Hematopoietic multipotent progenitor cell treated with erythropoietin and hydrocortisone succinate and interleukin-3 and kit ligand, for 17 days (in vitro differentiated cells): ENCODE data around the gene SEPTIN2.
"Not testable (repeated sequence)": the region's sequence is repeated elsewhere in the genome, so short reads cannot be mapped to it uniquely, and the experiment has no call there.

Source experiments
- DNase-seq: peaks from one replicate; pipeline ENCODE4 v3.0.0-alpha.2; 2015; ENCODE audit warnings: low spot score

SEPTIN2 gene

DNA sequence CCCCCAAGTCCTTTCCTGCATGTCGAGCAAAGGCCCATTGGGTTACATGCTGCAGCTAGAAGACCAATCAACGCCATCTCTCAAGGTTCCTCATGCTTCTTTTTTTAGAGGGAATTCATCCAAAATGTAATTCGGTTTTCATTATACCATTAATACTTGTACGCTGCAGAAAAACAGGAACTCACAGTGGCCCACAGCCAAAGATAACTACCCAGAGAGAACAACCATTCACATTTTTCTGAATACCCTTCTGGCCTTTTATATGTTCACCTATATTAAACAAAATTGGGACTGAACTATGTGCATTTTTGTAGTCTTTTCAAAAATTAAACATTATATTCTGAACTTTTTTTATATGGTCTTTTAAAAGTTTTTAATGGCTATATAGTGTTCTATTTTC is 66.1 kb downstream of the SEPTIN2 start:
- no peak for DNase-seq

DNA sequence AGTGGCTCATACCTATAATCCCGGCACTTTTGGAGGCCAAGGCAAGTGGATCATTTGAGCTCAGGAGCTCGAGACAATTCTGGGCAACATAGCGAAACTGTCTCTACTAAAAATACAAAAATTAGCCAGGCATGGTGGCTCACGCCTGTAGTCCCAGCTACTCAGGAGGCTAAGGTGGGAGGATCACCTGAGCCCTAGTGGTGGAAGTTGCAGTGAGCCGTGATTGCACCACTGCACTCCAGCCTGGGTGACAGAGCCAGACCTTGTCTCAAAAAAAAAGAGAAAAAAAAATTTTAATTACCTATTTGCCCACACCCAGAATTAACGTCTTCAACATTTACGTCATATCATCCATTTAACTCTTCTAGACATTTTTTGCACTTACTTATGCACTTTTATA is 69.7 kb downstream of the SEPTIN2 start:
- not testable (repeated sequence) for DNase-seq

DNA sequence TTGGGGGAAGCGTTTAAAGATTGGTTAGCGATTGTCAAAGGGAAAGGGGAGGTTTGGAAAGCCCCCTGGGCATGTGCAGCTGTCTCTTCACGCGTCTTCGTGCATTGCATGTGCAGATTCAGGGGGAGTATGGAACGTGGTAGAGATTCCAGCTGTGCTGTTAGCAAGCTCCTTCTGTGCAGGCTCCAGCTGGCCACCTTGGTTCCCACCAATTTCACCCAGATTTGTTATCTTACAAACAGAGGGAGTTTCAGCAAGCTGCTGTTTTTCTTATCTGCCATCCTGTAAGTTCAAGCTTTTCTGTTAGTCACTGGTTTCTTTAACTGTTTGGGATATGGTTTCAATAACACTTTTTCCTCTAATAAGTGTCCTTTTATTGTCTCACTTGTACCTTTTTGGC is 70.8 kb downstream of the SEPTIN2 start:
- DNase-seq = no peak

DNA sequence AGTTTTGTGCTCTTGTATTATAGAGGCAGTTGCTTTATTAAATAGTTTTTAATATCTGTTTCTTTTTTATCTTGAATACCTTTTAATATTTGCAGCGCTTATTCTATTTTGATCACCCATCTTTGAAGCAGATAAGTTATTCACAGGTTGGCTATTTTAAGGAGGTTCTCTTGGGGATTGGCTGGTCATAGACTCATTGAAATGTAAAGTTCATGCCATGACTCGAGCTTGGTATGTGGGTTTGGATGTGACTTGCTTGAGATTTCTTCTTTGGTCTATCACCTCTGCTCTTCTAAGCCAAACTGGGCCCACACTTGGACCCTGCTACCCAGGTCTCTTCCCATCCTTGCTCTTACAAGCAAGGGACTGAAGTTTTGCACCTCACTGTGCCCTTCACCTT is 74.0 kb downstream of the SEPTIN2 start:
- no peak for DNase-seq

DNA sequence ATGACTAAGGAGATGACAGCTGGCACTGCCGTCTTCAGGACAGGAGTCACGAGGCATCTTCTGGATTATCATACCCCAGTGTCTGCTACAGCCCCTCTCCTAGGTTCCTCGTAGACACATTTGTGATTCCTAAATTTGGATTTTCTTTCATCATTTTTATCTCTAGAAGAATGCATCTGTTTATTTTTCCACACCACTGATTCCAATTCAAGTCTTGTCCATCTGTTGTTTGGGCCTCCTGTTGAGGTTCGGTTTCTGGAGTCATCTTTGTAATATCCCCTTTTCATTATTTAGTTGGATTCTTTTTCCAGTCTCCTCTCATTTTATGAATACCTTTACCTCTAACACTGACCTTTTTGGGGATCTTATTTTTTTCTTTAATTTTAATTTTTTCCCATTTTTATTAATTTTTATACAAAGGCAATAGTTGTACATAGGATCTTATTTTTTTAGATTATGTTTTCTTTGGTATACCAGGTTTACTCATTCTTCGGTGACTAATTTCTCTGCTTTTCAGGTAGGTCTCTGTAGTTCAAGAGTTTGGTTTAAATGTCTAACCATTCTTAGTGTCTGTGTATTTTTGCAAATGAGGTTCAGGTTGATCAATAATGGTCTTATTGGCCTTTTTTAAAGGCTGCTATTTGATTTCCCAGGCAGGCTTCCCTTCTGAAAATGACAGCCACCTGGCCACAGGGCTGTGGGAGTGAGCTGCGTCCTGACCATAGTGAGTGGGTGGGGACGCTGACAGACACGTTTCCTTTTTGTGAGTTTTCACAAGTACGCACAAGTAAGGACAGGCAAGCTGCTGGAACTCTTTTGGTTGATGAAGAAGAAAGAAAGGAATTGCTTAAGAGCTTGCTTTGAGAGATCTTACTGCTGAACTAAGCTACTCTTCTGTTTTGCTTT is 74.8 kb downstream of the SEPTIN2 start:
- DNase-seq = no peak

- DNase-seq = peak; percentile 25
Measured at GRCh38 chr2:241391892-241392665, 76.4 kb downstream of the SEPTIN2 start.

- not testable (repeated sequence) for DNase-seq
Measured at GRCh38 chr2:241392753-241393152, 77.0 kb downstream of the SEPTIN2 start.

DNA sequence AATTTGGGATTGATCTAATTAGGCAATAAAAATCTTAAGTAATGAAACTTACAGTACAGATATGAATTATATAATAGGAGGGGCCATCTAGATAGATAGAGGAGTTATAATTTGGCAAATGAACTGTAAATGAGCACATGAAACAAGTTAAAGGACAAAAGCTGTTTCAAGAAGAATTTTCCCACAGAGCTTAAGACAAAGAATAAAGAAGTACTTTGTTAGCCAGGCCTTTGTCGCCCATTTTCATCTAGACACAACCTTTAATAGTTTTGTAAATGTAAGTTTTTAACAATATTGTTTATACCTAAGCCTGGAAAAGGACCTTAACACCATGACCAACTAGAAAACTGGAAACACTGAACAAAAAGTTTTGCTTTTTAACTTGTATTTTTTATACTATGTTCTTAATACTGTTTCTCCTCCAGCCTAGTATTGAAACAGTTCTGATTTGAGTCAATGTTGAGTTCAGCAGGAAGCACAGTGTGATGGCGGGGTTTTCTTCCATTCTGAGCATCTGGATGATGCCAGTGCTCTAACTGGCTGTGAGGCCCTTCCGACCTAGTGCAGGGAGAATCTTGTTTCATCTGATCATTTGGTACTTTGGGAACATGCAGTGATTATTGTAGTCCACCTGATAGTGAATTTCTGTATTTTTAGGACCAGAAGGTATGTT is 77.9 kb downstream of the SEPTIN2 start:
- no peak for DNase-seq

- not testable (repeated sequence) for DNase-seq
Measured at GRCh38 chr2:241396809-241397208, 81.1 kb downstream of the SEPTIN2 start.

DNA sequence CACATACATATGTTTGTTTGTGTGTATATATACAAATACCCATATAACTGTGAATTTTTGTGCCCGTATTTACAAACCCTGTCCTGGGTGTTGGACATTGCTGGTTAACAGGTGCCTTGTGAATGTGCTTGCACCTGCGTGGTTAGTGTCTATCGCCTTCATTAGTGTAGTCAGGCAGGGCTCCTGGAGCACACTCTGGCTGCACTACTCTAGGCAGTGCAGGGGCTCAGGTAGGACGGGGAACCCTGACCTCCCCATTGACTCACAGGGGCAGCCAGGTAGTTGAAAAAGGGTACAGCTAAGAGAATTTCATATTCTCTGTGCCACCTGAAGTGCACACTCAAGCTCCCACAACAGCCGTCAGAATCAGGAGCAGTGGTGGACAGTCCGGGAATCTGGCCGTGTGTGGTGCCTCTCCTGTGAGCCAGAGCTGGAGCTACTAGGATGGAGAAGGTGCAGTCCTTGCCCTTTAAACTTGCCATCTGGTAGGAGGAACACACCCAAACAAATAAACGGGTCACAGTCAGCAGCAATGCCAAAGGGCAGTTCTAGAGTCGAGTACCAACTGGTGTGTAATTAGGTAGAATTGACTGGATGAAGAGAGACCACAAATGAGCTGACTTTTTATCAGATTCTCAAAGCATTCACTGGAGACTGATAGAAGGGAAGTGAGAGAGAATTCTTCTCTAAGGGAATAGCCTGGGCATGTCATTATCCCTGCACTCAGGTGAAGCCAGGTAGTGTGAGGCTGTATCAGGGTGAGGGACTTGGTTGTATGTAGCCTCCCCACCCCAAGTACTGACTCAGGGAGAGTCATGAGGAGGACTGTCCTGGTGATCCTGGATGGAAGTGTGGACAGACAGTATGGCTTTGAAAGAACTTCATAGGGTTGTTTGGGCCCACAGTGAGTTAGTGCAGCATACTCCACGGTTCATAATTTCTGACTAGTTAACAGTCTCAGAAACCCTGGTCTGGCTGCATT is 84.5 kb downstream of the SEPTIN2 start:
- DNase-seq = no peak
